ENCODE measurements around the gene HDAC9.

The HDAC9 gene

DNA sequence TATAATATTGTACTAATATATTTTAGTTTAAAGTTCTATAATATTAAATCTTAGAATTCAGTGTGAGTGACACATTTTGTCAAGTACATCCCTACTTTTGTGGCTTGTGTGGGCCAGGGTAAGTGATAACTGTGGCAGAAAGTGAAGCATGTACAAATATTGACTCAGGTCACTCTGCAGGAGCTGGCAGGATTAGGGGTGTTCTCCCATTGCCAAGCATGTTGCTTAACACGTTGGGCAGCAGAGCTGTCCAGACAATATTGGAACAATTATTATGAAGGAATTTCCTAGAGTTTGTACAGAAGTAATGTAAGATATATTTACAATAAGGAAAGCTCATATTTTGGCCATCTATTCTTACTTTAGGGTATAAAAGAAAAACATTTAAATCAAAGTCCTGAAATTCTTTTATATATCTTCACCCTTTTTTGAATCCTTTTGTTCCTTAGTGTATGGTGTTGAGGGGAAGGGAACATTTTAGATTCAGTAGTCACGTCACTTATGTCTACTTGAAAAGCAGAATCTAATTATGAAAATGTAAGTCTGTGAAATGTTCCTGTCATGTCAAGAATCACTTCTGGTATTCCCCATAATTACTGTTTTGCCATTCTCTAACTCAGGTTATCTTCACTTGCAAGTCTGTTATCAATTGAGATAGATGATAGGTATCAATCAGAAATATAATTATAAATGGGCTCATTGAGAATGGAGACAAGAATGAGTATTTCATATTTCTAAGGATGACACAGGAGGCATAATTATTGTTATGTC is 4.0 kb downstream of the HDAC9 start:
- no peaks in the 10 kb centered on the region for H3K9me3 ChIP-seq
- peak overlapping the region; percentile 53 for H3K4me3 ChIP-seq
- DNase-seq (ENCODE audit: low spot score in 2 of 2), result peak in 1 of 2 experiments; percentile 44
- H3K27me3 ChIP-seq (ENCODE audit: low read depth), result no peaks in the 10 kb centered on the region
- peaks cover 49% of the 10 kb centered on the region for H3K4me1 ChIP-seq
- in situ Hi-C loops (cut with MboI; ENCODE audit: low sequenced_read_pairs), result loop anchor here (5.0 kb wide), 1 partner anchor 142 kb away; no protein-coding TSS in a partner anchor
- peaks cover 64% of the 10 kb centered on the region for H3K36me3 ChIP-seq (replicated peaks)

DNA sequence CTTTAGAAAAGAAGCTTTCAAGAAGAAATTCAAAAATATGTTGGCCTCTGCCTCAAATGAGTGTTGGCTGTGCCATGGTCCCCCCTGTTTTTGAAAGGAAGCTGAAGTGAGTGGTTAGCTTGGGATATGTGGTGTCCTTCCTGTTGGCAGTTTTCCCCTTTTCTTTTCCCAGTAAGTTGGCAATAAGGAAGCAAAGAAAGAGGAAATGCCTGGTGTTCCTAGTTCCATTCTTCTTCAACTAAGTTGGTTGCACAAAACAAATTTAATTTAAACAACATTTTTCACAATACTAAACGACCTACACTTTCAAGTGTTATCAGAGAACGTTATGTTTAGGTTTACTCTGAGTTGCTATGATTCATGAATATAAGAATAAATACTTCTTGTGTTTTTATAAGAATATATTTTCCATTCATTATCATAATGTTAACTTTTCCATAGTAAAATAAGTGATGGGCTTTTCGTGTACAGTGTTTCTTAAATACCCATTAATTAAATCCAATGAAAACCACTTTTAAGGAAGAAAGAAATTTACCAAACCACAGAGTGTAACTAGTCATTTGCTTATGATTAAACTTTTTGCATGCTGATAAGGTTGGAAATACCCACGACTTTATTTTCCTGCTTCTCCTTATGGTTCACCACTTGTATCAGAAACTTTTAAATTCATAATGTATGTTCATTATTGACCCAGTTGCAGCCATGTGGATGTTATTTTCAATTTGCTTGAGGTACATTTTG is 7.7 kb downstream of the HDAC9 start:
- H3K27me3 ChIP-seq (ENCODE audit: low read depth), result no peaks in the 10 kb centered on the region
- DNase-seq (ENCODE audit: low spot score in 2 of 2), result no peak
- H3K9me3 ChIP-seq, result no peaks in the 10 kb centered on the region
- H3K4me1 ChIP-seq, result peaks cover 75% of the 10 kb centered on the region
- H3K36me3 ChIP-seq (replicated peaks), result peaks cover 83% of the 10 kb centered on the region
- H3K4me3 ChIP-seq, result no peak overlapping the region
- in situ Hi-C loops (cut with MboI; ENCODE audit: low sequenced_read_pairs), result no loop called here

DNA sequence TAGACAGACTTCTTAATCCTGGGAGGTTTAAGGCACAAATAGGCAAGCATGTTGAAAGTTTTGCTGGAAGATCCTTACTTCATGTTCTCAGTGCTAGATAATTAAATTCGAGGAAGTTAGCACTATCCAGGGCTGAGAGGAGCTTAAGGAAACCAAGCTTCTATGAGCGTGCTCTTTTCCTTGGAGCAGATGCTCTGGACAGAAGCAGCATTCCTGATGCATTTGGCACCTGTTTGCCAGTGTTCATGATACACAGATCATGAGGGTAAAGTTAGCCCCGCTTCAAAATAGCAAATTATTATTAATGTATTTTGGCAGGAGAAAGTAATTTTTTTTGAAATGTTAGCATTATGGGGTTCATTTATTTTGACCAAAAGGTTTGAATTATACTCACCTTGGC is 9.4 kb downstream of the HDAC9 start:
- no peaks in the 10 kb centered on the region for H3K9me3 ChIP-seq
- peaks cover 73% of the 10 kb centered on the region for H3K36me3 ChIP-seq (replicated peaks)
- in situ Hi-C loops (cut with MboI; ENCODE audit: low sequenced_read_pairs), result no loop called here
- H3K4me1 ChIP-seq, result peaks cover 88% of the 10 kb centered on the region
- no peak for DNase-seq (ENCODE audit: low spot score in 2 of 2)
- no peaks in the 10 kb centered on the region for H3K27me3 ChIP-seq (ENCODE audit: low read depth)
- H3K4me3 ChIP-seq, result no peak overlapping the region

DNA sequence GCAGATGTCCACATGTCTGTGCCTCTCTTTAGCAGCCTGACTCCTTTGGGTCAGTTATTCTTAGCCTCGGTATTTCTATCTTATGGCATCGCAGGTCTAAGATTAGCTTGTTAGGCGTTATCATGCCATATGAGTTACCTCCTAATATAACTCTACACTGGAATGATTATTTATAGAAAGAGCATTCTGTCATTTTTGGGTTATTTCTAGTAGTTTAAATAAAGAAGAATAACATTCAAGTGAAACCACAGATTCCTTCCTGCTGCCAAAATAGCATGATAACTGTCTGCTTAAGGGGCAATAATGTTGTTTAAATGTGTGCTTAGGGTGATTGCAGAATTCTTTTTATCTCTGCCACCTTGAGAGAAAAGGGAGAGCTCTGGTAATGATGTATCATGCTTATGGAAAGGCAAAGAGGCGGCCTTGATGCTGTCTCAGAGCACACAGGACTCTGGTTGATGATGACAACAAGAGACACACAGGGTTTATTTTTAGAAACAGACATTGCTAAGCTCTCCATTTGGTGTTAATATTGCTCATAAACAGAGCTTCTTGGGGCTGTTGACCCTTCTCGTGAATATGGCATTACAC is 10.4 kb downstream of the HDAC9 start:
- Histone ChIP-seq H3K4me1 (peaks cover 92% of the 10 kb centered on the region), H3K27me3 (ENCODE audit: low read depth) (no peaks in the 10 kb centered on the region), H3K36me3 (replicated peaks) (peaks cover 66% of the 10 kb centered on the region), H3K4me3 (no peak overlapping the region), H3K9me3 (no peaks in the 10 kb centered on the region)
- no peak for DNase-seq (ENCODE audit: low spot score in 2 of 2)
- in situ Hi-C loops (cut with MboI; ENCODE audit: low sequenced_read_pairs), result no loop called here

DNA sequence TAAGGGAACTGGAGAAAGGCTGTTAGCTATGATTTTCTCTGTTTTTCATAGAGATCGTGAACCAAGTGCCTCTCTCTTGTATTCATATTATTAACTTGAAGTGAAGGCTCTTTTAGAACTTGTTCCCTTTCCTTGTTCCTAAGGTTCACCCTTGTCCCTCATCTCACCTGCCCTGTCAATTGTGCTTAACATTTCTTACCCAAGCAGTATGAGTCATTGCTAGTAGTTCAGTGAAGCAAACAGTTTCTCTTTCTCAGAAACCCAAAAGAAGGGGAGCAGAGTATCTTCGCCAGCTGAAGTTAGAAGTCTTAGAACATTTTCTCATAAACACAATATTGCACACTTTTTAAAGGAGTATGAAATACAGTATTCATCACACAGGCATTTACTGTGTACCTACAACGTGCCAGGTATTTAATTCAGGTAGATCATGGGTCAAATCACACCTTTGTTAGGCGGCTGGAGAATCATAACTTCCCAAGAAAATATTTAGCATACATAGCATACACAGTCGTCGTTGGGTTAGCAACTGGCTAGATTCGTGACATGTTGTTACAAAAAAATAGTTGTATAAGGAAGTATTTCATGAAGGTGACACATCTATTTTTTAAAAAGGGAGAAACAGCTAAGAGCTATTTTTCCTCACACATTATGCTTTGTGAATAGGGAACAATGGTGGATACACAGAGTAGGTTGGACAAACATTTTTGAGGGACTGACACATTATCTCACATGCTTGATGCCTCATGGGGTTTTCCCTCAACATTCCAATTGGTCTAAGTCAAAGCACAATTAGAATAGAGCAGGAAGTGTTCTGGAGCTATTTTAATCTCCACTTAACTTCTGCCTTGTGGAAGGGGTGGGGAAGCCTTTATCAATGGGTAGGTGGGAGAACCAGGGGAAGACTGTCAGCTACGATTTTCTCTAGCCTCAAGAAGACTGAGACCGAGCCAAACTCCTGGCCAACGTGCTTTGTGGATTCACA is 13.2 kb downstream of the HDAC9 start:
- peaks cover 49% of the 10 kb centered on the region for H3K36me3 ChIP-seq (replicated peaks)
- no peaks in the 10 kb centered on the region for H3K9me3 ChIP-seq
- in situ Hi-C loops (cut with MboI; ENCODE audit: low sequenced_read_pairs), result no loop called here
- H3K27me3 ChIP-seq (ENCODE audit: low read depth), result no peaks in the 10 kb centered on the region
- DNase-seq (ENCODE audit: low spot score in 2 of 2), result peak; percentile 62 to 90
- H3K4me3 ChIP-seq, result 0 out of 2 replicates have a peak overlapping the region, but pooled peaks have one; percentile 2
- H3K4me1 ChIP-seq, result peaks cover 88% of the 10 kb centered on the region

DNA sequence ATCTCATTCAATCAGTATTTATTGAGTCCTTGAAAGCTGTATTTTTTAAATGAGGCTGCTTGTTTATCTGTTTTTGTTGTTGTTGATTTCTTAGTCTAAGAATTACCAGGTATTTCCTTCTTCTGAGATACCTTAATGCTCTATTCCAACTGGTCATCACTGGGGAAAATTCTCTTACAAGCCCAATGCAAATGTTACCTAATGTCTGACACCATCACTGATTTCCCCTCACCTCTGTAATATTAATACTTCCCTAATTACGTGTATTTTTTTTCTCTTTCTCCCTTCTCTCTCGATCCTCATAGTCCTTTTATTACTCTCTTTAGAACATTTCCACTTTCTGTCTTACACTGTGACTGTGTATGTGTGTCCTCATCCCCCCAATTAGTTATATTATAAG is 13.9 kb downstream of the HDAC9 start:
- in situ Hi-C loops (cut with MboI; ENCODE audit: low sequenced_read_pairs), result no loop called here
- H3K4me3 ChIP-seq, result peak overlapping the region; percentile 2; the same call in 1 of the 2 replicates
- H3K27me3 ChIP-seq (ENCODE audit: low read depth), result no peaks in the 10 kb centered on the region
- no peak for DNase-seq (ENCODE audit: low spot score in 2 of 2)
- peaks cover 45% of the 10 kb centered on the region for H3K36me3 ChIP-seq (replicated peaks)
- peaks cover 88% of the 10 kb centered on the region for H3K4me1 ChIP-seq
- no peaks in the 10 kb centered on the region for H3K9me3 ChIP-seq

DNA sequence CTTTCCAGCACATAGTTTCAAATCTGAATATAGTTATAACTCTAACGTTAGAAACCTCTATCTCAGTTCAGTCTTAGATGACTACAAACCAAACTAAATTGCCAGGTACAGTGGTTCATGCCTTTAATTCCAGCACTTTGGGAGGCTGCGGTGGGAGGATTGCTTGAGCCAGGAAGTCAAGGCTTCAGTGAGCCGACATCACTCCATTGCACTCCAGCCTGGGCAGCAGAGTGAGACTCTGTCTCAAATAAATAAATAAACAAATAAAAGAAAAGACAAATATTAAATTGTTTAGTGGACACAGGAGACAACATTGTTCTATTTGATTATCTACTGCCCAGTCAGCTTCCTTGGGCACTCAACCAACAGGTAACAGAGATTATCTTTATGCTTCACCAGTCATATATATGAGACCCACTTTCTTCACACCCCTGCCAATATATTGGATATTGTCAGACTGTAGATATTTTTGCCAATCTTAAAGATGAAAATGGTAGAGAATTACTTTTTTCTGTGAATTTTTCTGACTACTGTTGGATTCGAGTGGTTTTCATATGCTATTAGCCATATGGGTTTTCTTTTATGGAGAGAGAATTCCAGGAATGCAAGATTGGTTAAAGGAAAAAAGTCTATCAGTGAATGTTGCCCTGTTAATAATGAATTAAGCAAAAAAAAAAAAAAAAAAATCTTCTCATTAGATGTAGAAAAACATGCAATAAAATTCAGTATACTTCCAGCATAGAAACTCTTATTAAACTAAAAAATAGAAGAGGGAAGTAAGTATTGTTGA is 16.0 kb downstream of the HDAC9 start:
- Histone ChIP-seq H3K4me3 (no peak overlapping the region), H3K36me3 (replicated peaks) (peaks cover 28% of the 10 kb centered on the region), H3K27me3 (ENCODE audit: low read depth) (no peaks in the 10 kb centered on the region), H3K9me3 (no peaks in the 10 kb centered on the region), H3K4me1 (peaks cover 88% of the 10 kb centered on the region)
- no peak for DNase-seq (ENCODE audit: low spot score in 2 of 2)
- in situ Hi-C loops (cut with MboI; ENCODE audit: low sequenced_read_pairs), result no loop called here

DNA sequence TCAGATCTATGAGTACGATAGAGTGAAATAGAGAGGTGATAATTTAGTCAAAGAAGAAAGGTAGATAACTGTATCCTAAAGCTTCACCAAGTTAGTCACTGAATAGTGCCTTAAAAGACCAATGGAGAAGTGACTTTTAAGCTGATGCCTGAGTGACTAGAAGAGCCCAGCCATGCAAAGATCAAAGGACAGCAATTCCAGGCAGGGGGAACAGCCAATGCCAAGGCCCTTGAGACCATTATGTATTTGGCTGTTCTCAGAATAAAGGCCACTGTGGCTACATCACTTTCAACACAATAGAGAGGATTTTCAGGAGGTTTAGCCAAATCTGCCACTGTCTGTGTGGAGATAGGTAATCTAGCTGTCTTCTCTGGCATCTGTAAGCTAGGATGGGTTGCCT is 17.8 kb downstream of the HDAC9 start:
- peak; percentile 59 to 67 for DNase-seq (ENCODE audit: low spot score in 2 of 2)
- H3K4me3 ChIP-seq, result no peak overlapping the region
- H3K9me3 ChIP-seq, result no peaks in the 10 kb centered on the region
- H3K27me3 ChIP-seq (ENCODE audit: low read depth), result no peaks in the 10 kb centered on the region
- peaks cover 27% of the 10 kb centered on the region for H3K36me3 ChIP-seq (replicated peaks)
- in situ Hi-C loops (cut with MboI; ENCODE audit: low sequenced_read_pairs), result no loop called here
- H3K4me1 ChIP-seq, result peaks cover 91% of the 10 kb centered on the region

DNA sequence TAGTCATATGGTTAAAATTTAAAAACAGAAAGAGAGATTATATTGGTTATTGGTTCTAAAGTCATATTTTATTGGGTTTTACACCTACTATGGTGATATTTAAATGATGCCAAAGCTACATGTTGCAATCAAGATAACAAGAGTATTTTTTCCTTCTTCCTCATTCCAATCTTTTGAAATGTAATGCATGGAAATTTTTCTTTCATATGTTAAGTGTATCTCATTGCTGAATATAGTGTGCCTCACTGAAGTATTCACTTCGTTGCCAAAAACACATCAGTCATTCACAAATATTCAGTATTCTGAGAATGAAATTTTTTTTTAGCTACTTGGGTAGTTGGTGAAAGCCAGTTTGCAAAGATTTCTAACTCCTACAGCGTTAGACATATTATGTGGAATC is 19.5 kb downstream of the HDAC9 start:
- H3K36me3 ChIP-seq (replicated peaks), result peaks cover 22% of the 10 kb centered on the region
- DNase-seq (ENCODE audit: low spot score in 2 of 2), result peak in 1 of 2 experiments; percentile 91
- no peaks in the 10 kb centered on the region for H3K9me3 ChIP-seq
- no peak overlapping the region for H3K4me3 ChIP-seq
- peaks cover 93% of the 10 kb centered on the region for H3K4me1 ChIP-seq
- in situ Hi-C loops (cut with MboI; ENCODE audit: low sequenced_read_pairs), result no loop called here
- no peaks in the 10 kb centered on the region for H3K27me3 ChIP-seq (ENCODE audit: low read depth)

DNA sequence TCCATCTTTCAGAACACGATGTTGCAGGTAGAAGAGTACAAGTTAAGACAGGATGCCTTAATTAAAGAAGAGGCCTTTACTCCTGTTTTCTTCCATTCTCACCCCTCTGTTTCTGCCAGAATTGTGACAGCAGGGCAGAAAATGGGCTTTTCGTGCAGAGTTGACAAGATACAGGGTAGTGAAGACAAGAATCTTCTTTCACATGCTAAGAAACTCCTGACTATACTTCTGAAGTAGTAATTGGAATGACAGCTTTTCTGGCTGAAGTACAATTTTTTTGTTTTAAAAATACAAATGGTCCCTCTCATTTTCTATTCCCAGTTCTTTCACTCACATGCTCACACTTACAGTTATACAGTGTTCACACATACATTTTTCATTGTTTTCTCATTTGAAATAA is 22.1 kb downstream of the HDAC9 start:
- DNase-seq (ENCODE audit: low spot score in 2 of 2), result no peak
- H3K4me3 ChIP-seq, result no peak overlapping the region
- H3K4me1 ChIP-seq, result peaks cover 93% of the 10 kb centered on the region
- no peaks in the 10 kb centered on the region for H3K27me3 ChIP-seq (ENCODE audit: low read depth)
- peaks cover 14% of the 10 kb centered on the region for H3K36me3 ChIP-seq (replicated peaks)
- no peaks in the 10 kb centered on the region for H3K9me3 ChIP-seq
- in situ Hi-C loops (cut with MboI; ENCODE audit: low sequenced_read_pairs), result no loop called here

DNA sequence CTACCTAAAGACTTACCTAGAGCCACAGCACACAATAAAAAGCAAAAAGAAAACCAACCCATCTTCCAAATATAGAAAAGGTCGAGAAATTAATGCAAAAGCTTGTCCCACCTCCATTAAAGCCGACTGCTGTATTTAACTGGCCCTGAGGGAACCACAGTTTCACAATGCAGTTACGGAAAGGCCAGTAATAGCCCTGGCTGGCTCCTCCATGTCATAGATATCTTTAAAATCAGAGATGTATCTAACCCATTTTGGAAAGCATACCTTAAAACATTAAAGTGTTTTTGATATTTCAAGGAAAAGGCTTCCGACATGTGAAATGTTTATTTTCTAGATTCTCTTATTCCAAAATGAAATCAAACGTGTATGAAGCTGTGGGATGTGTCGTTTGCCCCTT is 23.0 kb downstream of the HDAC9 start:
- no peak for DNase-seq (ENCODE audit: low spot score in 2 of 2)
- H3K4me3 ChIP-seq, result no peak overlapping the region
- H3K9me3 ChIP-seq, result no peaks in the 10 kb centered on the region
- peaks cover 86% of the 10 kb centered on the region for H3K4me1 ChIP-seq
- in situ Hi-C loops (cut with MboI; ENCODE audit: low sequenced_read_pairs), result no loop called here
- peaks cover 20% of the 10 kb centered on the region for H3K36me3 ChIP-seq (replicated peaks)
- no peaks in the 10 kb centered on the region for H3K27me3 ChIP-seq (ENCODE audit: low read depth)

DNA sequence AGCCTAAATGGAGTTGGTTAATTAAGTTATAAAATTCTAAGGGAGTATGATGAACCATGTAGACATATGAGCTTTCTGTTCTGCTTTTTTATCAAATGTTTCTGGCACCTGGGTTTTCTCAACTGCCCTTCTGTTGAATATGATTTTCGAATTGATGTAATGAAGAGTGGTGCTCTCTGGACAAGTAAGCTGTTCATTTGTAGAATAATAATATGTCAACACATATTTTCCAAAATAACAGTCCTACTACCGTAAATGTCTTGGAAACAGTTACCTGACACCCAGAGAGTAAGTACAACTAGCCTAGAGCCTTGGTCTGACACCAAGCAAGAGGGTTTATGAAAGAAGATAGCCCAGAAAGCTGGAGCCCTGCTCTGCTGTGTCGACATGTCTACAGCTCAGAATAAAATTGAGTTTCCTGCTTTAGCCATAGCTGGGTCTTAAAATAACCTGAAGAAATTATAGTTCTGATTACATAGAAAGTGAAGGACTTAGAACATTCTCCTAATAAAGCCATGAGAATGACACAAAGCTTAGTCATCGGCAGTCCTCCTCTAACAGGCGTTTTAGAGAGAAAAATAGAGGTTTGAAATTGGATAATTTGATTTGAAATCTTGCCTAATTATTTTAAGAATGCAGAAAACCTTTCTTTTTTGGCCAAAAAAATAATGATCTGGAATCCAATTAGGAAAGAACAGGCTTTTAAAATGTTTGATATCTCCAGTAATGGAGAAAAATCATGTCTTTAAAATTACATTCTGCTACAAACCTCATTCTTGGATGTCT is 25.1 kb downstream of the HDAC9 start:
- Histone ChIP-seq H3K4me1 (peaks cover 68% of the 10 kb centered on the region), H3K36me3 (replicated peaks) (peaks cover 23% of the 10 kb centered on the region), H3K9me3 (no peaks in the 10 kb centered on the region), H3K4me3 (no peak overlapping the region), H3K27me3 (ENCODE audit: low read depth) (no peaks in the 10 kb centered on the region)
- DNase-seq (ENCODE audit: low spot score in 2 of 2), result no peak
- in situ Hi-C loops (cut with MboI; ENCODE audit: low sequenced_read_pairs), result no loop called here
